Measurements from ENCODE around the gene SMARCB1. TPM values are rescaled to one million over a fixed set of nuclear protein-coding genes. Genes with fewer than 3 reads are reported as not detected.

Gene SMARCB1
- total and polyA plus RNA-seq, 7 experiments from 2014 or later, result 37.0 to 81.1 (median 49.8) TPM

DNA sequence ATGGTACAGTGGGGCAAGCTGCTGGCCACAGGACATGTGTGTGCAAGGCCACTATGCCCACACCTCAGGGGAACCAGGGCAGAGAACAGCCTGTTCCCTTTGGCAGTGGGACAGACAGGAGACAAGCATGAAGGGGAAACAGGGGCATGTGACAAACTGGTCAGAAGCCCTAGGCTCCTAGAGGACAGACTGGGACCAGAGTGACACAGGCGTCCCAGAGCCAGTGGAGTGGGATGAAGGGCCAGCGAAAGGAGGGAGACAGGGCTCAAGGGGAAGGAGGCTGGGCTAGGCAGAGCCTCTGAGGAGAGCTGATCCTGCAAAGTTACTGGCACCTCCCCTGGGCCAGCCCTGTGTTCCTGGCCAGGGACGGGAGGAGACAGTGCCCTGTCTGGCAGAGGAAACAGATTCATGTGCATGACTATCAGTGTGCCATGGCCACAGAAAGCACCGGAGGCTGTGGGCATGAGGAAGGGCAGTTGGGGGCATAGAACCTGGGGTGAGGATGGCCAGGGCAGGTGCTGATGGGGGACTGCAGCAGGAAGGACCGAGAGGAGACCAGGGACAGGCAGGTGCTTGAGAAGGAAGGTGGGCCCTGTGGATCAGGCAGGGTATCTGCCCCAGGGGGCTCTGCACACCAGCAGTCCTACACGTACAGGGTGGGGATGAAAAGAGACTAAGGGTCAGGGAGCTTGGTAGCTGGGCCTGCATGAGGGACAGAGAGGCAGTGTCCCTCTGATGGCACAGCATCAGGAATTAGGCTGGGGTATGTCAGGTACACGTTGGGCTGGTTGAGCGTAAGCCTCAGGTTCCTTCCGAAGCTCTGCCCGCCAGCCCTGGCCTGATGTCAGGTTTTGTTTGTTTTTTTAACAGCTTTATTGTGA lies 42.3 kb downstream of the SMARCB1 start:
- H3K36me3 ChIP-seq (ENCODE audit: control insufficient read depth in 2 of 3, insufficient read depth in 3 of 3, low read length in 3 of 3), result peaks cover 0 to 92% (median 20%) of the 10 kb centered on the region in 3 experiments
- Mint-ChIP-seq H3K27ac (peak overlapping the region in 4 of 9 donors; percentile 2 to 84 (median 62)), H3K36me3 (peaks cover 4 to 35% (median 11%) of the 10 kb centered on the region in 5 donors), H3K9me3 (no peaks in the 10 kb centered on the region), H3K4me1 (peaks cover 0 to 24% (median 4%) of the 10 kb centered on the region in 7 donors), H3K4me3 (no peak overlapping the region), H3K27me3 (no peaks in the 10 kb centered on the region)
- DNase-seq (no peak), ATAC-seq (no peak)
- H3K27ac ChIP-seq (ENCODE audit: low read depth, low read length), result no peak overlapping the region
- POLR2A ChIA-PET, result interaction anchor here (0.6 kb wide), 1 partner anchor 70 kb away, joined by 3 read pairs; no protein-coding TSS in a partner anchor
- intact Hi-C loops (cut with micrococcal nuclease), result no loop called here
- no peaks in the 10 kb centered on the region for H3K27me3 ChIP-seq (ENCODE audit: control insufficient read depth in 2 of 2, insufficient read depth in 2 of 2, low read length in 2 of 2)
- no peaks in the 10 kb centered on the region for H3K4me1 ChIP-seq (ENCODE audit: control insufficient read depth in 2 of 2, insufficient read depth in 2 of 2, low read length in 2 of 2)
- no peaks in the 10 kb centered on the region for H3K9me3 ChIP-seq (ENCODE audit: control insufficient read depth in 2 of 3, low read length in 3 of 3)
- no peak overlapping the region for H3K4me3 ChIP-seq (ENCODE audit: low read length)
- CTCF ChIA-PET, result no interaction called here

DNA sequence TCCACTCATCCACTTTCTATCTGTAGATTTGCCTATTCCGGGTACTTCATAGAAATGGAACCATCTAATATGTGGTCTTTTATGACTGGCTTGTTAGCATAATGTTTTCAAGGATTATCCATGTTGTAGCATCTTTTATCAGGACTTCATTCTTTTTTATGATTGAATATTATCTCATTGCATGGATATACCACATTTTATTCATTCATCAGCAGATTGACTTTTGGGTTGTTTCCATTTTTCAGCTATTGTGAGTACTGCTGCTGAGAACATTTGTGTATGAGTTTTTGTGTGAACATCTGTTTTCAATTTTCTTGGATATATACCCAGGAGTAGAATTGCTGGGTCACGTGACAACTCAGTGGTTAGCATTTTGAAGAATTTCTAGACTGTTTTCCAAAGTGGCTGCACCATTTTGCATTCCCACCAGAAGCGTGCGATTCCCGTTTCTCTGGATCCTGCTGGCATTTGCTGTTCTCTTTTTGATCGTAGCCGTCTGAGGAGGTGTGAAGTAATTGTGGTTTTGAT lies 43.1 kb downstream of the SMARCB1 start:
- H3K4me3 ChIP-seq (ENCODE audit: low read length), result no peak overlapping the region
- peaks cover 0 to 24% (median 4%) of the 10 kb centered on the region in 7 donors for H3K4me1 Mint-ChIP-seq
- H3K9me3 ChIP-seq (ENCODE audit: control insufficient read depth in 2 of 3, low read length in 3 of 3), result no peaks in the 10 kb centered on the region
- ChIA-PET CTCF (no interaction called here), POLR2A (no interaction called here)
- H3K27ac Mint-ChIP-seq, result peak overlapping the region in 5 of 9 donors; percentile 3 to 78 (median 38)
- DNase-seq (no peak), ATAC-seq (no peak)
- no peak overlapping the region for H3K27ac ChIP-seq (ENCODE audit: low read depth, low read length)
- peaks cover 0 to 91% (median 18%) of the 10 kb centered on the region in 3 experiments for H3K36me3 ChIP-seq (ENCODE audit: control insufficient read depth in 2 of 3, insufficient read depth in 3 of 3, low read length in 3 of 3)
- intact Hi-C loops (cut with micrococcal nuclease), result no loop called here
- H3K36me3 Mint-ChIP-seq, result peaks cover 4 to 33% (median 11%) of the 10 kb centered on the region in 5 donors
- no peaks in the 10 kb centered on the region for H3K9me3 Mint-ChIP-seq
- no peaks in the 10 kb centered on the region for H3K27me3 Mint-ChIP-seq
- H3K4me3 Mint-ChIP-seq, result no peak overlapping the region
- H3K4me1 ChIP-seq (ENCODE audit: control insufficient read depth in 2 of 2, insufficient read depth in 2 of 2, low read length in 2 of 2), result no peaks in the 10 kb centered on the region
- no peaks in the 10 kb centered on the region for H3K27me3 ChIP-seq (ENCODE audit: control insufficient read depth in 2 of 2, insufficient read depth in 2 of 2, low read length in 2 of 2)

DNA sequence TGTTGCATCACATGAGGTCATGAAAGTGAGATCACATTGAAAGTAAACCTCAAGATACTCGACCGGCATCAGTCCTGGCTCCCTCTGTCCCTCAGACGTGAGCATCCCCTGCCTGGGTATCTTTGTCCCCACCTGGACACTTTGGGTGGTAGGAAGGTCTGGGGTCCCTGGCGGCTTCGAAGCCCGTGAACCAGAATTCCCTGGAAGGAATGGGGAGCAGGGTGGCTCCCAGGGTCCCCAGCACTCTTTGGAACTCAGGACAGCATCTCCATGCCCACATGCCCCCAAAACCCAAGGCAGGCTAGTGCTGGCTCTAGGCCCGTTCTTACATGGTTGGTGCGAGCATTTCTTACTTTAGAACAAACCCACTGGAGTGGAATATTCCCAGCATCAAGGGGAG lies 44.5 kb downstream of the SMARCB1 start:
- intact Hi-C loops (cut with micrococcal nuclease), result no loop called here
- peaks cover 3 to 28% (median 8%) of the 10 kb centered on the region in 5 donors for H3K36me3 Mint-ChIP-seq
- H3K27ac Mint-ChIP-seq, result peak overlapping the region in 1 of 9 donors; percentile 38
- H3K9me3 Mint-ChIP-seq, result no peaks in the 10 kb centered on the region
- CTCF ChIA-PET, result no interaction called here
- H3K4me3 ChIP-seq (ENCODE audit: low read length), result no peak overlapping the region
- H3K27me3 Mint-ChIP-seq, result no peaks in the 10 kb centered on the region
- no peaks in the 10 kb centered on the region for H3K27me3 ChIP-seq (ENCODE audit: control insufficient read depth in 2 of 2, insufficient read depth in 2 of 2, low read length in 2 of 2)
- no peak for DNase-seq
- no peak for ATAC-seq
- no peaks in the 10 kb centered on the region for H3K4me1 ChIP-seq (ENCODE audit: control insufficient read depth in 2 of 2, insufficient read depth in 2 of 2, low read length in 2 of 2)
- H3K4me3 Mint-ChIP-seq, result no peak overlapping the region
- H3K36me3 ChIP-seq (ENCODE audit: control insufficient read depth in 2 of 3, insufficient read depth in 3 of 3, low read length in 3 of 3), result peaks cover 0 to 90% (median 13%) of the 10 kb centered on the region in 3 experiments
- H3K4me1 Mint-ChIP-seq, result peaks cover 0 to 16% (median 4%) of the 10 kb centered on the region in 7 donors
- POLR2A ChIA-PET, result no interaction called here
- H3K27ac ChIP-seq (ENCODE audit: low read depth, low read length), result no peak overlapping the region
- H3K9me3 ChIP-seq (ENCODE audit: control insufficient read depth in 2 of 3, low read length in 3 of 3), result no peaks in the 10 kb centered on the region

DNA sequence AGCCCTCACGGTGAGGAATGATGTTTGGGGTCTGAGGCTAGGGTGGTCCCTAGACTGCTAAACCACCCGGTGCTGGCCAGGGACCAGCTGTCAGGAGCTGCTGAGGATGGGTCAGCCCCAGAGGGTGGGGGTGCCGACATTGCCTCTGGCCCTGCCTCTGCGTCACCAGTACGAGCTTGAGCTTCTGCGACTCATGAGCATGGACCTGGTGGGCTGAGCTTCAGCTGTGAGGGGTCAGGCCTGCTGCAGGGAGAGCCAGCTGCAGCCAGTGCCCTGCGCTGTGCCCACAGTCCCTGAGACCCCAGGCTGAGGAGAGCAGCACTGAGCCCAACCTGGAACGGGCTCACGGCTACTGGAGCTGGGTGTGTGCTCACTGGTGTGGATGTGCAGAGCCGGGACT lies 45.0 kb downstream of the SMARCB1 start:
- ChIA-PET POLR2A (no interaction called here), CTCF (no interaction called here)
- Mint-ChIP-seq H3K36me3 (peaks cover 0 to 25% (median 8%) of the 10 kb centered on the region in 5 donors), H3K9me3 (no peaks in the 10 kb centered on the region), H3K4me3 (no peak overlapping the region), H3K4me1 (peaks cover 0 to 17% (median 4%) of the 10 kb centered on the region in 7 donors), H3K27ac (no peak overlapping the region), H3K27me3 (no peaks in the 10 kb centered on the region)
- intact Hi-C loops (cut with micrococcal nuclease), result no loop called here
- Histone ChIP-seq H3K4me3 (ENCODE audit: low read length) (no peak overlapping the region), H3K27me3 (ENCODE audit: control insufficient read depth in 2 of 2, insufficient read depth in 2 of 2, low read length in 2 of 2) (no peaks in the 10 kb centered on the region), H3K4me1 (ENCODE audit: control insufficient read depth in 2 of 2, insufficient read depth in 2 of 2, low read length in 2 of 2) (no peaks in the 10 kb centered on the region), H3K36me3 (ENCODE audit: control insufficient read depth in 2 of 3, insufficient read depth in 3 of 3, low read length in 3 of 3) (peaks cover 0 to 85% (median 8%) of the 10 kb centered on the region in 3 experiments), H3K27ac (ENCODE audit: low read depth, low read length) (no peak overlapping the region), H3K9me3 (ENCODE audit: control insufficient read depth in 2 of 3, low read length in 3 of 3) (no peaks in the 10 kb centered on the region)
- ATAC-seq (no peak), DNase-seq (no peak)

DNA sequence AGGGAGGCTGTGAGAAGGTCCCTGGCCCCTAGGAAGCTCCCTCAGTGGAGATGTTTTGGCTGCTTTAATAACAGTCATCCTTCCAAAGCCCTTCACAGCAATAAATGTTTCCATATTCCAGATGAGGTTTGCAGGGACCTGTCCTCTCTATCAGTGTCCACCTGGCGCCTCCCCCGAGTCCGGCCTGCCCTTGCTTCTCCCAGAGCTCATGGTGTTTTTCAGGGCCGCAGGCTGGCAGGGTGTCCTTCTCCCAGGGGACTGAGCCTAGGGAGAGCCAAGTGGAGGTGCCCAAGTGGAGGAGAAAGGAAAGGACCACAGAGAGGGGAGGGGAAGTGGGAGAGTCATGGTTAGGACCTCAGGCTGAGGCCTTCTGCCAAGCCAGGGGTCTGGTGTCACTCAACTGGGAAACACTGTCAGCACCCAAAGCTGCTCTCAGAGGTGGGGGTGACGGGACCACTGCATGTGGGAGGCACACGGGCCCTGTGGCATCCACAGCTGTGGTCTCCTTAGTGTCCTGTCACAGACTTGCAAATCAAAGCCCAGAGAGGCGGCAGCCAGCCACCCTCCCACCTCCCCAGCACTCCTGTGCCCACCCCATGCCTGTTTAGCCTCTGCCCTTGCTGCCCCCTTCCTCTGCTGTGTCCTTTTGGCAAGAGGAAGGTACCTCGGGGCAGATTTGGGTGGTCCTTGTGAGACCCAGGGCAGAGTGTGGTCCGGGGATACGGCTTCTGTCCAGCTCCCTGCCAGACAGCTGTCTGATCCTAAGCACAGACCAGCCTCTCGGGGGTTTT lies 45.7 kb downstream of the SMARCB1 start:
- H3K36me3 Mint-ChIP-seq, result peaks cover 0 to 25% (median 8%) of the 10 kb centered on the region in 5 donors
- no peaks in the 10 kb centered on the region for H3K9me3 Mint-ChIP-seq
- Histone ChIP-seq H3K4me3 (ENCODE audit: low read length) (no peak overlapping the region), H3K27me3 (ENCODE audit: control insufficient read depth in 2 of 2, insufficient read depth in 2 of 2, low read length in 2 of 2) (no peaks in the 10 kb centered on the region), H3K4me1 (ENCODE audit: control insufficient read depth in 2 of 2, insufficient read depth in 2 of 2, low read length in 2 of 2) (no peaks in the 10 kb centered on the region), H3K36me3 (ENCODE audit: control insufficient read depth in 2 of 3, insufficient read depth in 3 of 3, low read length in 3 of 3) (peaks cover 0 to 79% (median 5%) of the 10 kb centered on the region in 3 experiments), H3K27ac (ENCODE audit: low read depth, low read length) (no peak overlapping the region), H3K9me3 (ENCODE audit: control insufficient read depth in 2 of 3, low read length in 3 of 3) (no peaks in the 10 kb centered on the region)
- no peak overlapping the region for H3K4me3 Mint-ChIP-seq
- H3K27me3 Mint-ChIP-seq, result no peaks in the 10 kb centered on the region
- intact Hi-C loops (cut with micrococcal nuclease), result no loop called here
- H3K27ac Mint-ChIP-seq, result peak overlapping the region in 2 of 9 donors; percentile 38 to 75
- POLR2A ChIA-PET, result interaction anchor here (0.6 kb wide), 1 partner anchor 1070 kb away, joined by 3 read pairs; no protein-coding TSS in a partner anchor
- H3K4me1 Mint-ChIP-seq, result peaks cover 0 to 19% (median 6%) of the 10 kb centered on the region in 7 donors
- CTCF ChIA-PET, result interaction anchor here (0.5 kb wide), 1 partner anchor 16 kb away, joined by 3 read pairs; no protein-coding TSS in a partner anchor
- DNase-seq (no peak), ATAC-seq (no peak)

DNA sequence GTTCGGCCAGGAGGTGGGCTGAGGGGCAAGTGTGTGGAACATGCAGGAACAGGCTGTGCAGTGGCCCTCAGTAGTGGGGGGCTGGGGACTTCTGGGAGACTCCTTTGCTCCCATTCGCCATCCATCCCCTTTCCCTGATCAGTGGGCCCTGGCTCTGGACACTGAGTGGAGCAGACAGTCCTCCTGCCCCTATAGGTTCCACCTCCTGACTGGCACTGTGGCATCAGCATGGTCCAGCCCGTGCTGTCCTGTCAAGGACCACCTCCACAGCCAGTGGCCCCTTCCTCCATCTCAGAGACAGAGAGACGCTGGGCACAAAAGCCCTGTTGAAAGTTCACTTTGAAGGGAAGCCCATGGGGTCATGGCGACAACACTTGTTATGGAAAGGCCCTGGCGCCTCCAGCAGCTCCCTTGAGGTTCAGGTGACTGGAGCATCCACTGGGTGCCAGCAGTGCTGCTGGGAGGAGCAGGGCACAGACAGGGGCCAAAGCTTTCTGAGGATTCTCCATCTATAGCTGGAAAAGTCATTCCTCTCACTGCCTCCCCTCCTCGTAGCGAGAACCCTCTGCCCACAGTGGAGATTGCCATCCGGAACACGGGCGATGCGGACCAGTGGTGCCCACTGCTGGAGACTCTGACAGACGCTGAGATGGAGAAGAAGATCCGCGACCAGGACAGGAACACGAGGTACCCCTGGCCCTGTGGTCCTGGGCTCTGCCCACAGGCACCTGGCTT lies 46.4 kb downstream of the SMARCB1 start:
- no peak for ATAC-seq
- Histone ChIP-seq H3K4me1 (ENCODE audit: control insufficient read depth in 2 of 2, insufficient read depth in 2 of 2, low read length in 2 of 2) (peaks cover 0 to 3% of the 10 kb centered on the region in 2 donors), H3K27ac (ENCODE audit: low read depth, low read length) (no peak overlapping the region), H3K27me3 (ENCODE audit: control insufficient read depth in 2 of 2, insufficient read depth in 2 of 2, low read length in 2 of 2) (no peaks in the 10 kb centered on the region), H3K36me3 (ENCODE audit: control insufficient read depth in 2 of 3, insufficient read depth in 3 of 3, low read length in 3 of 3) (peaks cover 0 to 73% (median 5%) of the 10 kb centered on the region in 3 experiments), H3K9me3 (ENCODE audit: control insufficient read depth in 2 of 3, low read length in 3 of 3) (no peaks in the 10 kb centered on the region), H3K4me3 (ENCODE audit: low read length) (no peak overlapping the region)
- Mint-ChIP-seq H3K27ac (no peak overlapping the region), H3K9me3 (no peaks in the 10 kb centered on the region), H3K4me1 (peaks cover 5 to 25% (median 12%) of the 10 kb centered on the region in 7 donors), H3K4me3 (no peak overlapping the region), H3K36me3 (peaks cover 0 to 25% (median 8%) of the 10 kb centered on the region in 5 donors), H3K27me3 (no peaks in the 10 kb centered on the region)
- no peak for DNase-seq
- ChIA-PET POLR2A (interaction anchor here (0.6 kb wide), 1 partner anchor 1071 kb away, joined by 3 read pairs; no protein-coding TSS in a partner anchor), CTCF (interaction anchor here (0.5 to 0.7 kb wide), 2 partner anchors 15 to 209 kb away, joined by 3 read pairs; no protein-coding TSS in a partner anchor)
- intact Hi-C loops (cut with micrococcal nuclease), result no loop called here

Measured in naive thymus-derived CD4-positive, alpha-beta T cell (primary cell).